Ishikawa (cell line): Measurements from ENCODE around the gene TET3.

ENCODE experiments used
- CEBPB ChIP-seq: IDR thresholded peaks from 2 replicates; pipeline ENCODE4 v1.6.1; 2012
- CREB1 ChIP-seq: IDR thresholded peaks from 2 replicates; pipeline ENCODE4 v1.6.1; 2012; ENCODE audit warnings: low read depth
- EGR1 ChIP-seq: IDR thresholded peaks from 2 replicates; pipeline ENCODE4 v1.6.1; 2012
- EP300 ChIP-seq: IDR thresholded peaks from 2 replicates; pipeline ENCODE4 v1.6.1; 2012; ENCODE audit warnings: borderline replicate concordance
- FOXM1 ChIP-seq: IDR thresholded peaks from 2 replicates; pipeline ENCODE4 v1.6.1; 2012; ENCODE audit warnings: low read depth, borderline replicate concordance
- NFIC ChIP-seq: IDR thresholded peaks from 2 replicates; pipeline ENCODE4 v1.6.1; 2012
- RAD21 ChIP-seq: IDR thresholded peaks from 2 replicates; pipeline ENCODE4 v1.6.1; 2012; ENCODE audit warnings: low read depth
- TAF1 ChIP-seq: IDR thresholded peaks from 2 replicates; pipeline ENCODE4 v1.6.1; 2012; ENCODE audit warnings: low read depth, mild to moderate bottlenecking
- TCF12 ChIP-seq: IDR thresholded peaks from 2 replicates; pipeline ENCODE4 v1.6.1; 2012; ENCODE audit warnings: low read depth
- TEAD4 ChIP-seq: IDR thresholded peaks from 2 replicates; pipeline ENCODE4 v1.6.1; 2012
- YY1 ChIP-seq: IDR thresholded peaks from 2 replicates; pipeline ENCODE4 v1.6.1; 2012; ENCODE audit warnings: low read depth
- ZBTB7A ChIP-seq: IDR thresholded peaks from 2 replicates; pipeline ENCODE4 v1.6.1; 2012; ENCODE audit warnings: low read depth
- TF ChIP-seq, protein P1 (sequence below): IDR thresholded peaks from 2 replicates; pipeline ENCODE4 v1.6.1; 2012; ENCODE audit warnings: low read depth, mild to moderate bottlenecking
- TF ChIP-seq, protein P2 (sequence below): IDR thresholded peaks from 2 replicates; pipeline ENCODE4 v1.6.1; 2012
- TF ChIP-seq, protein P3 (sequence below): IDR thresholded peaks from 2 replicates; pipeline ENCODE4 v1.6.1; 2012

TET3 gene

DNA sequence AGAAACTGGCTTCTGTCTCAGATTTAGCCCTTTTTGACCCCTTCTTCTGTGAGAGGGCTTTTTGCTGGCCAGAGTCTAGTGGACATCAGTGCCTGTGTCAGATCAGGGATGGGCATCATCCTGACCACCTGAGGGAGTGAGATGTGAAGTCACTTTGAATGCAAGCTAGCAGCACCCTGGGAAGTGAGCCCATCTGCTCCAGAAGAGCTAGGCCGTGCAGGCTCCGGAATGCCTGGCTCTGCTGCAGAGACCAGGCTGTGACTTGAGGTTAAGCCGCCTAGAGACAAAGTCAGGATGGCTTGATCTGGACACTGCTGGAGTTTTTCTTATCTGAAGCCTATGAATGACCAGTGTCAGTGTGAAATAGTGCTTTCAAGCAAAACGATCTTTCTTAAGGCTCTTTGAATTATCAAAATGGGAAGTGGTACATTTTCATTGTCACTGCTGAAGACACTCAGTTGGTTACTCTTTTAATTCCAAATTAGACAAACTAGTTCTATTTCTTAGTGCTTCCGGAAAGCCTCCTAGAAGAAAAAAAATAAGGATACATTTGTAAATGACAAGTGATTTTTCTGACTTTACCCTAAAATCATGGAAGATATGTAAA, 37.2 kb upstream of the TET3 start:
- no peak for TF ChIP-seq YY1
- no peak for TF ChIP-seq CREB1
- TF ChIP-seq NFIC = no peak
- TF ChIP-seq EGR1 = no peak
- TF ChIP-seq TEAD4 = no peak
- TF ChIP-seq RAD21 = no peak
- TF ChIP-seq, protein P1, sequence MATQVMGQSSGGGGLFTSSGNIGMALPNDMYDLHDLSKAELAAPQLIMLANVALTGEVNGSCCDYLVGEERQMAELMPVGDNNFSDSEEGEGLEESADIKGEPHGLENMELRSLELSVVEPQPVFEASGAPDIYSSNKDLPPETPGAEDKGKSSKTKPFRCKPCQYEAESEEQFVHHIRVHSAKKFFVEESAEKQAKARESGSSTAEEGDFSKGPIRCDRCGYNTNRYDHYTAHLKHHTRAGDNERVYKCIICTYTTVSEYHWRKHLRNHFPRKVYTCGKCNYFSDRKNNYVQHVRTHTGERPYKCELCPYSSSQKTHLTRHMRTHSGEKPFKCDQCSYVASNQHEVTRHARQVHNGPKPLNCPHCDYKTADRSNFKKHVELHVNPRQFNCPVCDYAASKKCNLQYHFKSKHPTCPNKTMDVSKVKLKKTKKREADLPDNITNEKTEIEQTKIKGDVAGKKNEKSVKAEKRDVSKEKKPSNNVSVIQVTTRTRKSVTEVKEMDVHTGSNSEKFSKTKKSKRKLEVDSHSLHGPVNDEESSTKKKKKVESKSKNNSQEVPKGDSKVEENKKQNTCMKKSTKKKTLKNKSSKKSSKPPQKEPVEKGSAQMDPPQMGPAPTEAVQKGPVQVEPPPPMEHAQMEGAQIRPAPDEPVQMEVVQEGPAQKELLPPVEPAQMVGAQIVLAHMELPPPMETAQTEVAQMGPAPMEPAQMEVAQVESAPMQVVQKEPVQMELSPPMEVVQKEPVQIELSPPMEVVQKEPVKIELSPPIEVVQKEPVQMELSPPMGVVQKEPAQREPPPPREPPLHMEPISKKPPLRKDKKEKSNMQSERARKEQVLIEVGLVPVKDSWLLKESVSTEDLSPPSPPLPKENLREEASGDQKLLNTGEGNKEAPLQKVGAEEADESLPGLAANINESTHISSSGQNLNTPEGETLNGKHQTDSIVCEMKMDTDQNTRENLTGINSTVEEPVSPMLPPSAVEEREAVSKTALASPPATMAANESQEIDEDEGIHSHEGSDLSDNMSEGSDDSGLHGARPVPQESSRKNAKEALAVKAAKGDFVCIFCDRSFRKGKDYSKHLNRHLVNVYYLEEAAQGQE = no peak
- no peak for TF ChIP-seq TCF12
- no peak for TF ChIP-seq ZBTB7A
- TF ChIP-seq EP300 = no peak
- TF ChIP-seq, protein P2, sequence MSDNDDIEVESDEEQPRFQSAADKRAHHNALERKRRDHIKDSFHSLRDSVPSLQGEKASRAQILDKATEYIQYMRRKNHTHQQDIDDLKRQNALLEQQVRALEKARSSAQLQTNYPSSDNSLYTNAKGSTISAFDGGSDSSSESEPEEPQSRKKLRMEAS = no peak
- TF ChIP-seq, protein P3, sequence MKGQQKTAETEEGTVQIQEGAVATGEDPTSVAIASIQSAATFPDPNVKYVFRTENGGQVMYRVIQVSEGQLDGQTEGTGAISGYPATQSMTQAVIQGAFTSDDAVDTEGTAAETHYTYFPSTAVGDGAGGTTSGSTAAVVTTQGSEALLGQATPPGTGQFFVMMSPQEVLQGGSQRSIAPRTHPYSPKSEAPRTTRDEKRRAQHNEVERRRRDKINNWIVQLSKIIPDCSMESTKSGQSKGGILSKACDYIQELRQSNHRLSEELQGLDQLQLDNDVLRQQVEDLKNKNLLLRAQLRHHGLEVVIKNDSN = no peak
- TF ChIP-seq TAF1 = no peak

DNA sequence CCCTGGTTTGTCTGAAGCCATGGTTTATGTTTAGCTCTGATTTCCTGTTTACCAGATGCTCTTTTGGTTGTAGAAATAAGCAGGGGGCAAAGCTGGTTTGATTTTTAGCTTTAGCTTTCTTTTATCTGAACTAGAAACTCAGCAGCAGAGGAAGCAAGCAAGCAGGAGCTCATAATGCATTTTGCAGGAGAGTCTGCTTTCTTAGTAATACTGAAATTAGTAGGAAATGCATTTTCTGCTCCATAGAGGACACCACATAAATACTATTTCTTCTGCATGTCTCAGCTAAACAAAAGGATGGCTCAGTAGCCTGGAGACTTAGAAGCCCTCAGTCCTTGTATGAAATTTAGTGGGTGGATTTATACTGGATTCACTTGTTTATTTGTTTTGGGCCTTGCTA, 34.9 kb upstream of the TET3 start:
- TF ChIP-seq CEBPB (no peak), FOXM1 (no peak), NFIC (no peak), TCF12 (no peak)

DNA sequence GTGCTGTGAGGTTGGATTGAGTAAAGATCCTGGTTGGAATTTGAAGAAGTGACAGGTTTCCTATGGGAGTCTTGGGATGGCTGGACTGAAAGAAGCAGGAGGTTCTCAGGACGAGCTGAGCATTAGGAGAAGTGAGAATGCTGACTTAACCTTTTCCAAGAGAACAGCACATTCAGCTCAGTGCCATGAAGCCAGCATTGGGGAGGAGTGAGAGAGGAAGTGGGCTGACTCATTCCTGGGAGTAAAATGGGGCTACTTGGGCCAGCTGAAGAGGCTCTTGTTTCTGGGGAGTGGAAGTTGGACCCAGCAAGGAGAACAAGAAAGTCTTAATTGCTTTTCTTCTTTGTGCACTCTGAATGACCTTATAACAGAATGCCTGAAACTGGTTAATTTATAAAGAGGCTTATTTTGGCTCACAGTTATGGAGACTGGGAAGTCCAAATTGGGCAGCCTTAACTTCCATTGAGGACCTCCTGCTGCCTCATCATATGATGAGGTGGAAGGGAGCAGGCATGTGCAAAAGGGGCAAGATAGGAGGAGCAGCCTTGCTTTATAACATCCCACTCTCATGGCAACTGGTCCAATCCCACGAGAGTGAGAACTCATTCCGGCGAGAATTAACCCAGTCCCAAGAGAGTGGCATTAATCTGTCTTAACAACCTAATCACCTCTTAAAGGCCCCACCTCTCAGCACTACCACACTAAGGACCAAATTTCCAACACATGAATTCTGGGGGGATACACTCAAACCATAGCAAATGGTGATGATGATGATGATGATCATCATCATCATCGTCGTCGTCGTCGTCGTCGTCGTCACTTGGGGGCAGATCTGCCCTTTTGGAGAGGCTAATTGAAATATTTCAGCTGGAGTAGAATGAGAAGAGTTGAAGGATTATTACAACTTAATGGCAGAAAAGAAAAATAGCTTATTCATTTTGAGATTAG, 31.9 kb upstream of the TET3 start:
- TF ChIP-seq, protein P1 = no peak
- TF ChIP-seq NFIC (no peak), EP300 (no peak)

DNA sequence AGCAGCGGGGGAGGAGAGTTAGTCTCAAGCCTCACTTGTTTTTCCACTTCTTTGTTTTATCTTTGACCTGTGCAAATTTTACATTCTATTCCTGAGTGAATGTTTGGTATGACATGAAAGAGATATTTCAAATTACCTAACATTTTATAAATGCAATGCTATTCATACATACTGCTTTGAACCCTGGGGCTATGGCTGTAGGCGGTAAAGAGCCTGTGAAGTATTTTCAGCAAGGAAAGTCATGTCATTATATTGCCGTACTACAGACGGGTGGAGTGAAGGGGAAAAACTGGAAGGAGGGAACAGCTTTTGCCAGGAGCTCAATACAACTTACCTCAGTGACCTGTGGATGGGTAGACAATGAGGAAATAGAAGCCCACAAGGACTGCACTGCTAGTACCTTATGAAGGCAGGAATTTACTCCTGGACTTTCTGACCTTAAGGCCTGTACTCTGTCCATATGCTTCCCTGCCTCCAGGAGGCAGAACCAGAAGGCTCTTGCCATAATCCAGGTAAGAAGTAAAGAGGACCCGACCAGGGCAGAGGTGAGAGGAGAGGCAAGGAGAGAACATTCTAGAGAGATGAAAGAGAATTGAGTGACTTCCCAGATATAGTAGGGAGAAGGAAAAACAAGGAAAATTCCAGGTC, 28.4 kb upstream of the TET3 start:
- no peak for TF ChIP-seq FOXM1

DNA sequence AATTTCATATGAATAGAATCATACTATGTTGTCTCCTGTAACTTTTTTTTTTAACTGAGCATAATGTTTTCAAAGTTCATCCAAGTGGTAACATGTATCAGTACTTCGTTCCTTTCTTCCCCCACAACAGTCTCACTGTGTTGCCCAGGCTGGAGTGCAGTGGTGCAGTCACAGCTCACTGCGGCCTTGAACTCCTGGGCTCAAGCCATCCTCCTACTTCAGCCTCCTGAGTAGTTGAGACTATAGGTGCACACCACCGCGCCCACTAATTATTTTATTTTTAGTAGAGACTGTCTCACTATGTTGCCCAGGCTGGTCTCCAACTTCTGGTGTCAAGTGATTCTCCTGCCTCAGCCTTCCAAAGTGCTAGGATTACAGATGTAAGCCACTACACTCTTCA, 23.4 kb upstream of the TET3 start:
- TF ChIP-seq TCF12 (no peak), FOXM1 (no peak), CREB1 (no peak), TEAD4 (no peak), RAD21 (no peak), EGR1 (no peak), TAF1 (no peak), EP300 (no peak), CEBPB (no peak), YY1 (no peak), ZBTB7A (no peak), NFIC (no peak)
- TF ChIP-seq, protein P1 = no peak
- TF ChIP-seq, protein P3 = no peak
